GM12874 (cell line): ENCODE results near the gene IFT80.

ENCODE experiments used
- CTCF ChIP-seq: IDR thresholded peaks from 2 replicates; pipeline ENCODE4 v1.5.1; 2011; ENCODE audit warnings: low read depth, mild to moderate bottlenecking, control low read depth, low read length, moderate library complexity; ENCODE audit not compliant: insufficient read depth

IFT80 gene

GRCh38 chr3:160373655-160374054, 25.4 kb downstream of the IFT80 start:
- no peak for TF ChIP-seq CTCF

GRCh38 chr3:160372780-160373179, 26.2 kb downstream of the IFT80 start:
- no peak for TF ChIP-seq CTCF

- no peak for TF ChIP-seq CTCF
Measured at GRCh38 chr3:160370987-160371857, 27.8 kb downstream of the IFT80 start.

GRCh38 chr3:160369784-160370183, 29.2 kb downstream of the IFT80 start:
- TF ChIP-seq CTCF: no peak

- TF ChIP-seq CTCF: no peak
Measured at GRCh38 chr3:160368804-160369203, 30.2 kb downstream of the IFT80 start.

GRCh38 chr3:160365869-160366522, 33.0 kb downstream of the IFT80 start:
- TF ChIP-seq CTCF: no peak

GRCh38 chr3:160355826-160356225, 43.2 kb downstream of the IFT80 start:
- no peak for TF ChIP-seq CTCF
